ENCODE data around the gene MAGEB5.
"Not testable (repeated sequence)": the region's sequence is repeated elsewhere in the genome, so short reads cannot be mapped to it uniquely, and the experiment has no call there.

MAGEB5 gene

DNA sequence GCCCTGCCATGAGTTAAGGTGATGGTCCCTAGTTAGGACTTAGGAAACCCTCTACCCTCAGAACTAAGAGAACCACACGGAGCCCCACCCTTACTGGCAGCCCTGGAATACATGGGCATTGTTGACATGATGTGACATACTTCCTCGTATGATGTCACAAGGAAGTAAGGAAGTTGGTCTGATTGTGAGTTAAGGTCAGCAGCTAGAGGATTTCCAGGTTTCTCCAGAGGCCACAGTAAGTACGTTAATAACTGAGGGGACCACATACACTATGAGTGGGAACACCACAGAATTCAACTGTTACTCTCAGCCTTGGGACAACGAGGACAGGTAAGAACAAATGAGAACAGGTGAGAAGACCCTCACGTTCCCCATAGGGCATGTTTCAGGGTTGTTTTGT is at the start of gene MAGEB5:
MAGEB5 (plus strand) TSS at position 301 of the 400 bp plus-strand sequence. CDS start 1,133 bp downstream, outside the sequence.
- no peak for FAIRE-seq

DNA sequence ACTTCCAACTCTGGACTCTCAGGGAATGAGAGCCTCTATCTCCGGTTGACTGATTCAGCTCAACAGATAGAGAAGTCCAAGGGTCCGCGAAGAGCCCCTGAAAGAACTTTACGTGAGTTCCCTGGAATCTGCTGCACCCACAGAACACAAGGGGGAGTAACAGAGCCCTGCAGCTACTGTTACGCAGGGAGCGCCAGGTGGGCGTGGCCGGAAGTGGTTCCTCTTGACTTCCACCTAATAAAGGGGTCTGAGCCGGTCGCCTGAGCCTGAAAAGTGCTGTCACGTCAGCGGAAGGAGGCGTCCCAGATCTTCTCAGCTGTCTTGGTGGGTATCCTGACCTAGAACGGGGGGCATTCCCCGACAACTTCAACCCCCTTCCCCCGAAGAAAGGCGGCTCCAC is 23.8 kb upstream of the MAGEB5 start, which contains the start of gene MAGEB6:
MAGEB6 (plus strand) TSS at position 237 of the 400 bp plus-strand sequence. CDS start 1,407 bp downstream, outside the sequence.
- no peak for FAIRE-seq

- FAIRE-seq: no peak
These were observed 12.4 kb upstream of the MAGEB5 start for GRCh38 chrX:26203561-26203960.

GRCh38 chrX:26204717-26205116 is 11.3 kb upstream of the MAGEB5 start:
- FAIRE-seq: not testable (repeated sequence)

GRCh38 chrX:26208012-26208411 is 8.0 kb upstream of the MAGEB5 start:
- no peak for FAIRE-seq

DNA sequence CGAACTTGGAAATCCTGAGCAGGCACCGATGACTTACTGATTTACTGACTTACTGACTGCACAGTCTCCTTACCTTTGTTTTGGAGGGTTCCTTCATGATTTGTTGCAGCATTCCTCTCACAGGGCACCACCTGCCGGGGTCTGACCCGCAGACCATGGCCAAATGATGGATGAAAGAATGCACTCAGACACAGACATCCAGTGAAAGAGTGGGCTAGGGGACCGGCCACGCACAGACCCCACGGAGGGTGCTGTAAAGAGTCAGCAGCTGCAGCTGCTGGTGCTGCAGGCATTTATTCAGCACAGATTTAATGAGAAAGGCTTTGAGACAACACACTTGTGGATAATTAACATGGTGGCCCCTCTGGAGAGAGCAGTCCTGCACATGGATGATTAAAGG is 3.4 kb downstream of the MAGEB5 start:
- no peak for FAIRE-seq

GRCh38 chrX:26234177-26234576 is 18.2 kb downstream of the MAGEB5 start:
- peak; percentile 73 for FAIRE-seq

DNA sequence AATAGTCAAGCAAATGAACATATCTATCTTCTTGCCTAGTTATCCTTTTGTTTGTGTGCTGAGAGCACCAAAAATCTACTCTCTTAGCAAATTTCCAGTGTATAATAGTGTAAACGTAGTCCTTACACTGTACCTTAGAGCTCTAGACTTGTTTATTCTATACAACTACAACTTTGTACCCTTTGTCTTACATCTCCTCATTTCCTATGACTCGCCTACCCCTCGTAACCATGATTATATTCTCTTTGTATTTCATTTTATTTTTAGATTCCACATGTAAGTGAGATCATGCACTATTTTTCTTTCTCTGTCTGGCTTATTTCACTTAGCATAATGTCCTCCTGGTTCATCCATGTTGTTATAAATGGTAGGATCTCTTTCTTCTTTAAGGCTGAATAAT is 37.6 kb downstream of the MAGEB5 start:
- FAIRE-seq: no peak

DNA sequence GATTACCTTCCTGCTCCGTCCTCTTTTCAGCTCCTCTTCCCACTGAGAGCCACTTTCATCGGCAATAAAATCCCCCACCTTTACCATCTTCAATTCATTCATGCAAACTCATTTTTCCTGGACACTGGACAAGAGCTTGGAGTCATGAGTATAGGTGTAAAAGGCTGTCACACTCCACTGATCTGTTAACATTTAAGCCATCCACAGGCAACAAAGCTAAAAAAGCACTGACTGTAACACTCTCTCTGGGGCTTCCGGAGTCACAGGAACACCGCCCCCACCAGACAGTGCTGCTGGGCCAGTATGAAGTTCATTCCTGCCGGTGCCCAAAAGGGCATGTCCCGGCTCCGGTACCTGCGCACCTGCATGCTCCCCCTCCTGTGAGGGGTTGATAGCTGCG is 38.5 kb downstream of the MAGEB5 start:
- no peak for FAIRE-seq

DNA sequence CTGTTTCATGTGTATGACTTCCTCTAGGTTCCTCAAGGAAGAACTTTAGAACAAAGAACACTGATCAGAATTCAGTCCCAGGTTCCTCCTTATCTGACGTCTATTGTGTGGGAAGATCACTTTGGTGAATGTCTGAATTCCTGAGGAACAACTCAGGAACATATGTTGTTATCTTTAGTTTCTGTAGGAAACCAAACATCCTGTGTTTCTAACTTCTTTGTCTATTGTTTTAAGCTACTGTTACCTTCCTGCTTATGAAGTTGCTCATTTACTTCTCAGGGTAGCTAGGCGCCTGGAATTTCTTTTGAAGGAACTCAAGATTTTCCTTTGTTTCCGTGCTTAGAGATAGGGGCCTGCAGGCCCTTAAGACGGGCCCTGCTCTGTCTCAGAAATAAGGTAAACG is 46.2 kb downstream of the MAGEB5 start:
- no peak for FAIRE-seq

All from colon (tissue), 2 donors.